Keratinocyte (primary cell): Measurements from ENCODE around the gene LRWD1. TPM values are rescaled to one million over a fixed set of nuclear protein-coding genes. Genes with fewer than 3 reads are reported as not detected.
"Not testable (repeated sequence)": the region's sequence is repeated elsewhere in the genome, so short reads cannot be mapped to it uniquely, and the experiment has no call there.

Experiments used
- DNase-seq: peaks from one replicate; pipeline ENCODE4 v3.0.0-alpha.2; 2011; ENCODE audit warnings: low read depth, missing footprints, low spot score
- FAIRE-seq: peaks from 2 replicates; lab custom pipeline; 2011; peaks lifted over from hg19 to GRCh38; lab: Jason Lieb, UNC
- H2AFZ ChIP-seq: 2 replicates; pipeline ENCODE4 v1.6.0; 2012; ENCODE audit warnings: low read length, control low read depth, inconsistent platforms; ENCODE audit not compliant: control insufficient read depth
- H3K27ac ChIP-seq: 2 replicates; pipeline ENCODE4 v1.5.1; 2011; ENCODE audit warnings: low read length; ENCODE audit not compliant: control insufficient read depth, insufficient read depth
- H3K27me3 ChIP-seq: 3 replicates; pipeline ENCODE4 v1.6.0; 2011; ENCODE audit warnings: low read length; ENCODE audit not compliant: control insufficient read depth, insufficient read depth; ENCODE audit errors: extremely low read depth
- H3K36me3 ChIP-seq, 2 experiments: 2 replicates in 1 of 2; 3 replicates in 1 of 2; pipeline ENCODE4 v1.5.1; 2011; ENCODE audit warnings: low read length in 2 of 2, mild to moderate bottlenecking in 1 of 2; ENCODE audit not compliant: control insufficient read depth in 2 of 2, insufficient read depth in 2 of 2; ENCODE audit errors: extremely low read depth in 1 of 2
- H3K4me1 ChIP-seq: 3 replicates; pipeline ENCODE4 v1.5.1; 2011; ENCODE audit warnings: low read length; ENCODE audit not compliant: control insufficient read depth, insufficient read depth; ENCODE audit errors: extremely low read depth
- H3K4me2 ChIP-seq: 3 replicates; pipeline ENCODE4 v1.6.0; 2011; ENCODE audit warnings: low read depth, low read length; ENCODE audit not compliant: control insufficient read depth, insufficient read depth; ENCODE audit errors: extremely low read depth
- H3K4me3 ChIP-seq, 3 experiments: fragments of 200-600 bp in 1 of 3; sonication (generic) in 1 of 3; 2 replicates in 2 of 3; 3 replicates in 1 of 3; pipeline ENCODE4 v1.5.1; 2011 to 2016; ENCODE audit warnings: low read length in 3 of 3, mild to moderate bottlenecking in 3 of 3, control low read depth in 2 of 3, inconsistent platforms in 1 of 3, low read depth in 1 of 3, mixed read lengths in 1 of 3, mixed run types in 1 of 3, moderate library complexity in 1 of 3; ENCODE audit not compliant: control insufficient read depth in 2 of 3, insufficient read depth in 2 of 3; ENCODE audit errors: extremely low read depth in 1 of 3
- H3K79me2 ChIP-seq: 2 replicates; pipeline ENCODE4 v1.6.0; 2012; ENCODE audit warnings: low read length; ENCODE audit not compliant: control insufficient read depth, insufficient read depth
- H3K9ac ChIP-seq: 3 replicates; pipeline ENCODE4 v1.6.0; 2011; ENCODE audit warnings: low read length; ENCODE audit not compliant: control insufficient read depth, insufficient read depth; ENCODE audit errors: extremely low read depth
- H3K9me1 ChIP-seq: 3 replicates; pipeline ENCODE4 v1.6.0; 2011; ENCODE audit warnings: low read length; ENCODE audit not compliant: control insufficient read depth, insufficient read depth; ENCODE audit errors: extremely low read depth
- H3K9me3 ChIP-seq: 2 replicates; pipeline ENCODE4 v1.5.1; 2012; ENCODE audit warnings: low read depth, low read length; ENCODE audit not compliant: control insufficient read depth
- H4K20me1 ChIP-seq: 3 replicates; pipeline ENCODE4 v1.6.0; 2011; ENCODE audit warnings: low read length; ENCODE audit not compliant: control insufficient read depth, insufficient read depth; ENCODE audit errors: extremely low read depth
- dilution Hi-C: fragments of 300-500 bp; cut with MboI; formaldehyde crosslinking; loops from one replicate; pipeline ENCODE4 v1.7.0; 2020; ENCODE audit warnings: low sequenced_read_pairs; ENCODE audit not compliant: extremely low pct_ligation_motif_present
- polyA plus RNA-seq, 5 experiments: library from polyadenylated mRNA; depleted of rRNA in 3 of 5; stranded (reverse) in 3 of 5; stranded (forward) in 1 of 5; unstranded in 1 of 5; fragments of >200 nt; gene quantifications; 1 replicate in 1 of 5; 2 replicates in 3 of 5; 3 replicates in 1 of 5; pipeline versions ENCODE4 v1.2.1 to v1.2.3, GENCODE V29; 2011 to 2012; ENCODE audit warnings: missing spikeins in 2 of 5, low read depth in 1 of 5, low replicate concordance in 1 of 5

The LRWD1 gene
- polyA plus RNA-seq, 1 donor (not counting 4 experiments of a cell fraction or from before 2014, with no cell fraction given), result 11.3 TPM

DNA sequence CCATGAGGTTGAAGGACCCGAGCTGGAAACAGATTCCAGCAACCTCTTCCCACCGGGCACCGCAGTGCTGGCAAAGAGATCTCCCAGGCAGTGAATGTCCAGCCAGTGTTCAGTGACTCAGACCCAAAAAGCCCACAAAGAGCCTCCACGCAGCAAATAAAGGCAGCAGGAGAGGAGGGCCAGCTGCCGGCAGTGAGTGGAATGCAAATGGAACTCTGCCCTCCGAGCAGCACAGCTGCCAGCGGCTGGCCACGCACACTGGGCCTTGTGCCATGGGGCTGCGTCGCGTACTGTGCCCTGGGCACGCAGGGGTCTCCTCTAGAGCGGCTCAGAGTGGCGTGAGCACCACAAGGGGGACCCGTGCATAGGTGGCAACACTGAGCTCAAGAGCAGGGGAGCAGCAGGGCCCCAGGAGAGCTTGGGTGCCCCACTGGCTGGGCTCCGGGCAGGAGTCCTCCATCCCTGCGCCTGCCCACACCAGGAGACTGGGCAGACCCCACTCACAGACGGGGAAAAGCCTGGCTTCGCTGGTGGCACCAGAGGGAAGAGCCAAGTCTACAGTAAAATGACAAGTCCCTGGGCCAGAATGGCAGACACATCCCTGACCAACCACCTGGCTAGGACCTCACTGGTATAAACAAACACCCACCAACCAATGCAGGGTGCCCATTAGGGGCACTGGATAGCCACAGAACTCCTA is 10.1 kb downstream of the LRWD1 start:
- H3K79me2 ChIP-seq, H3K4me1 ChIP-seq, H3K4me2 ChIP-seq, H2AFZ ChIP-seq, DNase-seq, dilution Hi-C loops, H3K4me3 ChIP-seq, H3K27ac ChIP-seq, H3K9me1 ChIP-seq, FAIRE-seq, H4K20me1 ChIP-seq, H3K27me3 ChIP-seq, H3K9ac ChIP-seq, H3K9me3 ChIP-seq, H3K36me3 ChIP-seq: not testable (repeated sequence)

DNA sequence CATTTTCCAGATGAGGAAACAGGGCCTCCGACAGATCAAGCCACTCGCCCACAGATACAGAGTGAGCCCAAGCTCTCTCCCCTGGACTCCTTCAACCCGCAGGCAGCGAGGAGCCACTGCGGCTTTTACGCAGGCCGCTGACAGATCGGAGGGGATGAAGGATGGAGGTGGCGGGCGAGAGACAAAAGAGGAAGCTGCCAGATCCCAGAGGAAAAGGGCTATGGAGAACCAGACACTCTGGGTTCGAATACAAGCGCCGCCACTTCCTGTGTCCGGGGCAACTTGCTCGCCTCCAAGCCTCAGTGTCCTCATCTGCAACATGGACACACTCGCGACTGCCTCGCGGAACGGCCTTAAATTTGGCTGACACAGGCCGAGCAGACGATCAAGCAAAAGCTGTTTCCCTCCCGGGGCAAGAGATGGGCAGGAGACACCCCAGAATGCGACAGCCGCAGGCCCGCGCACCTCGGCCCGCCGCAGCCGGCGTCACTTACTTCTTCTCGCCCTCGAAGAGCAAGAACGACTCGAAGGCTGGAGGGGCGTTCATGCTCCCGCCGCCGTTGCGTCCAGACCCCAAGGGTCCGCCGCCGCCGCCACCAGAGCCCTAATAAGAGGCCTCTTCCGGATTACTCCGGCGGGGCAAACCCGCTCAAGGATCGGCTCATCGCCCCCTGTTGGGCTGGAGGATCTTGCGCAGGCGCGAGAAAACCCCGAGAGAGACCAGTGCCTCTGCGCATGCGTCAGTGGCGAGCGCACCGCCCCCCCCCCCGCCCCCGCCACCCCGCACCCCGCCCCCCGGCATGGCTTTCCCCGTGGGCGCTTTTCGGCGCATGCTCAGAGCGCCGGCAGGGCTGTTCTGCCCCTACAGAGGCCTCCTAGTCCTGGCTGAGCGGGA is 13.8 kb downstream of the LRWD1 start, which contains the start of gene POLR2J:
Gene POLR2J (minus strand): TSS at position 609 of the 895 bp plus-strand sequence. CDS start 62 bp downstream, at position 547.
- H3K27me3 ChIP-seq, dilution Hi-C loops, H3K9me3 ChIP-seq, H3K36me3 ChIP-seq, H2AFZ ChIP-seq, H4K20me1 ChIP-seq, H3K4me1 ChIP-seq, H3K9me1 ChIP-seq, FAIRE-seq, H3K79me2 ChIP-seq, H3K27ac ChIP-seq, DNase-seq: not testable (repeated sequence)
- Histone ChIP-seq H3K4me2 (peak within 1 kb of the TSS; percentile 32), H3K9ac (peak within 1 kb of the TSS; percentile 54), H3K4me3 (peak within 1 kb of the TSS in 1 of 3 experiments; percentile 38)

DNA sequence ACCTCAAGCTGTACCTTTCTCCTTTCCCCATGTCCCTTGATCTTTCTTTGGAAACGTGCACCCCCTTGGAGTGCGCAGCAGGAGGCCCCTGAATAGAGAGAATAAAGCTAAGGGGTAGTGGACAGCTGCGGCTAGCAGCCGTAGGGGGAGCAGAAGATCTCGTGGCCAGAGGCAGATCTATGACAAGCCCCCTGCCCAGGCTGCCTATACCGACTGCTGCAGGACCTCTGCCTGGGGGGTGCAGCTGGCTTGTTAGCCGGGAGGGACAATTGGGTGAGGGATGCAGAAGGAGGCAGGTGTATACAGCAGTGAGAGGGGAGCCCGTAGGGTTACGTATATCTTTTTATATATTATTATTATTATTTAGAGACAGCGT is 14.4 kb downstream of the LRWD1 start:
- FAIRE-seq, H3K27me3 ChIP-seq, H3K9me1 ChIP-seq, H4K20me1 ChIP-seq, H3K4me1 ChIP-seq, H3K9me3 ChIP-seq, H3K79me2 ChIP-seq, dilution Hi-C loops, H3K4me3 ChIP-seq, DNase-seq, H3K9ac ChIP-seq, H3K27ac ChIP-seq, H3K36me3 ChIP-seq, H2AFZ ChIP-seq, H3K4me2 ChIP-seq: not testable (repeated sequence)
